Stimulated activated effector memory CD8-positive, alpha-beta T cell treated with anti-CD3 and anti-CD28 coated beads, Interleukin-12 subunit alpha, Interleukin-12 subunit beta, amount 100 ng/mL, for 72 hours (primary cell): ENCODE data around the gene MFSD6.

ENCODE experiments used
- ATAC-seq: fragments of 150-1000 bp; cut with Tn5 transposase; 2 replicates; pipeline ENCODE4 v1.10.0; 2021
- DNase-seq, 2 donors: peaks; one replicate each; pipeline ENCODE4 v3.0.0; 2021 to 2022; ENCODE audit warnings: low spot score in 2 of 2
- H3K27ac Mint-ChIP-seq: one replicate; pipeline ENCODE4 v1.8.0; 2022; ENCODE audit warnings: mild to moderate bottlenecking, mixed read lengths
- H3K36me3 Mint-ChIP-seq: one replicate; pipeline ENCODE4 v1.8.0; 2022; ENCODE audit warnings: mild to moderate bottlenecking, mixed read lengths
- H3K4me1 Mint-ChIP-seq: one replicate; pipeline ENCODE4 v1.8.0; 2022; ENCODE audit warnings: mixed read lengths
- H3K4me3 Mint-ChIP-seq: one replicate; pipeline ENCODE4 v1.8.0; 2022; ENCODE audit warnings: mild to moderate bottlenecking, mixed read lengths
- H3K9me3 Mint-ChIP-seq: one replicate; pipeline ENCODE4 v1.8.0; 2022; ENCODE audit warnings: mixed read lengths

Gene MFSD6

DNA sequence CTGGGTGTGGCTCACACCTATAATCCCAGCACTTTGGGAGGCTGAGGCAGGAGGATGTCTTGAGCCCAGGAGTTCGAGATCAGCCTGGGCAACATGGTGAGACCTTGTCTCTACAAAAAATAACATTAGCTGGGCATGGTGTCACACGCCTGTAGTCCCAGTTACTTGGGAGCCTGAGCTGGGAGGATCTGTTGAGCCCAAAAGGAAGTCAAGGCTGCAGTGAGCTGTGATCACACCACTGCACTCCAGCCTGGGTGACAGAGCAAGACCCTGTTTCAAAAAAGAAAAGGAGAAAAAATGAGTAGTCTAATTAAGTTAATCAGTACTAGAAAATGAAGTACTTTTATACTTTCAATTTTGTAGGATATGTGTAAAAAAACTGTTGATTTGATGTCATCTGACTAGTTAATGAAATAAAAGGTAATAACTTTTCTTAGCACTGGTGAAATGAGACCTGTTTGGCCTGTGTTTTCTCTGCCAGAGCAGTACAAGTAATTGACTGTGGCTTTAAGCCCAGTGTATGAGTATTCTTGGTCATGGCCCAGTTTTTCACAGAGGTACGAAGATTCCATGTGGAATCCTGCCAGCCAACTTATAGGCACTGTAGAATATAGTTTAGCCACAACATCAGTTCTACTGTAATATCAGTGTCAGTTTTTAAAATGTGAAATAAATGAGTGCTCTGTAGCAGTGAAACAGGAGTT lies 35.8 kb downstream of the MFSD6 start:
- ATAC-seq: no peak
- Mint-ChIP-seq H3K27ac (peak overlapping the region; percentile 56), H3K9me3 (no peaks in the 10 kb centered on the region), H3K4me1 (peaks cover 75% of the 10 kb centered on the region), H3K36me3 (peaks cover 17% of the 10 kb centered on the region), H3K4me3 (no peak overlapping the region)
- DNase-seq: no peak

DNA sequence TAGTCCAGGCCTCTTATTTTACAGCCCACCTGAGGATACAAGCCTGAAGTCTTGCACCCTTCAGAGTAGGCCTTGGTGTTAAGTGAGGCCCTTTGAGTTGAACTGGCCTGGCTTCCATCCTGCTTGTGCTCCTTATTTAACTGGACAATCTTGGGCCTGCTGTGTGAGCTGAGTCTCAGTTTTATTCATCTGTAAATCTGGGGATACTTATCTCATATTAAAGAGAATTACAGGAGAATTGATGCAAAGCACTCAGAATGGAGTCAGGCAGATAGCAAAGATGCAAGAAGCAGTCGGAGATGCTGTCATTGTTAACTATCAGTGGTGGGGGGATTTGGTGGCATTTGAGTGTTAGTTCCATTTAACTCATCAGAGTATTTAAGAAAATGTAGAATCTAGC lies 36.8 kb downstream of the MFSD6 start:
- DNase-seq: no peak
- ATAC-seq: no peak
- Mint-ChIP-seq H3K9me3 (no peaks in the 10 kb centered on the region), H3K4me3 (no peak overlapping the region), H3K27ac (peak overlapping the region; percentile 66), H3K4me1 (peaks cover 67% of the 10 kb centered on the region), H3K36me3 (peaks cover 13% of the 10 kb centered on the region)

DNA sequence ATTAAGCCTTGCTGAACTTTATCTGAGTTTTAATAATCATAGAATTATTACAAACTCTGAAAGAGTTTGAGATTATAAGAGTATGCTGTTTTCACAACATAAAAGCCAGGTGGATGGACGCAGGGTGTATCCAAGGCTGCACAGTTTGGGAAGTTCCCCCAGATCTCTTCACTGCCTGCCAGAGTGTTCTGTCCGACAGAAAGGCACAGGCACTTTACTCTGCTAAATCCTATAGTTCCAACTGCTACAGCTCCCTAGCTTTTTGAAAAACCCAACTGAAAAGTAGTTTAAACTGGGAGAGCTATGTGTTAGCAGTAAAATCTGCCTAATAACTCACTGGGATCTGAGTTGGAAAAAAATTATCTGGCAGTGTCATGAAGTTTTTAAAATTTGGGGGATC lies 38.0 kb downstream of the MFSD6 start:
- Mint-ChIP-seq H3K4me1 (peaks cover 65% of the 10 kb centered on the region), H3K27ac (no peak overlapping the region), H3K4me3 (no peak overlapping the region), H3K9me3 (no peaks in the 10 kb centered on the region), H3K36me3 (peaks cover 13% of the 10 kb centered on the region)
- DNase-seq (no peak), ATAC-seq (no peak)

DNA sequence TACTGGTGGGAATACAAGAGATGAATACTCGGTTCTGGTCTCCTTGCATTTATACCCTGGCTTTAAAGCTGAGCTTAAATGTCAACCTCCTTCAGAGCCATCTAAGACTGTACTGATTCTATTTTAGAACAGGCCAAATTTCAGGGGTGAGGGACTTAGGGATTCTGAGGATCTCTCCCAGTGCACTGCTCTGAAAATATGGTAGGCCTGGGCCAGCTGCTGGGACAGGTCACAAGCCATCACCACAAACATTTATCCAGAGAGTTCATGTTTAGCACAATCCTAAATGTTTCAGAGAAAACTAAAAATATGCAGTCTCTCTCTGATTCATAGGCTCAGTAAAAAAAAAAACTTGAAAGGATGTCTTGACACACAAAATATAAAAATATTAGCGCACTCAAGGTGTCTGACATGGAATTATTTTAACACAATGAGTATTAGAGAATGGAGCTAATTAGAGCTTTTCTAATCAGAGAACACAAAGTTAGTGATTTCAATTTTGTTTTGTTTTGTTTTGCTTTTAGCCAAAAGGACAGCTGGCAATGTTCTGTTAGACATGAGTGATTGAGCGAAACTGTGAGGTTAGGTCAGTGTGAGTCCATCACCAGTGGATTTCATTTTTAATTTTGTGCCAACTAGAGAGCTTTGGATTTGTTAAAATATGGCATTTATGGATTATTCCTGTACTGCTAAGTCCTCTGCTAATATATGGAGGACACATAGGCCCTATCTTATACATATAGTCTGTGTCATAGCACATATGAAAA lies 38.8 kb downstream of the MFSD6 start:
- H3K9me3 Mint-ChIP-seq: no peaks in the 10 kb centered on the region

DNA sequence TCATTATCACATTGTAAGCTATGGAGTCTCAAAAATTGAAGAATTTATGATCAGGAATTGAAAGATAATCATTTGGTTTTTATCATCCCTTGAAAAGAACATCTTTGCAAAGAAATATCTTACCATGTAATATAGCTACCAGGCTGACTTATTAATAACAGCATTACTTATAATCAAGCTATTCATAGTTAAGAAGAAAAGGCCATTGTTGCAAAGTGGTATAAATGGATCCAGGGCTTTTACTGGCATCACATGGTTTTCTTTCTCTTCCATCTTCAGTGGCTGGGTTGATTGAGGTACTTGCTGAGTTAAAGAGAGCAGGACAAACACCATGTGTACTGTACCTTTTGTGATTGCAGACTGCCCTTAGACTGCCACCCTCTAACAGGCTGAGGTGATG lies 39.6 kb downstream of the MFSD6 start:
- Mint-ChIP-seq H3K27ac (no peak overlapping the region), H3K9me3 (no peaks in the 10 kb centered on the region), H3K4me1 (peaks cover 65% of the 10 kb centered on the region), H3K36me3 (peaks cover 13% of the 10 kb centered on the region), H3K4me3 (no peak overlapping the region)
- no peak for DNase-seq
- ATAC-seq: no peak

More for the DNA sequence above, 38.8 kb downstream of the MFSD6 start:
- Mint-ChIP-seq H3K27ac (no peak overlapping the region), H3K36me3 (peaks cover 13% of the 10 kb centered on the region), H3K4me1 (peaks cover 65% of the 10 kb centered on the region), H3K4me3 (no peak overlapping the region)
- ATAC-seq (no peak), DNase-seq (no peak)

DNA sequence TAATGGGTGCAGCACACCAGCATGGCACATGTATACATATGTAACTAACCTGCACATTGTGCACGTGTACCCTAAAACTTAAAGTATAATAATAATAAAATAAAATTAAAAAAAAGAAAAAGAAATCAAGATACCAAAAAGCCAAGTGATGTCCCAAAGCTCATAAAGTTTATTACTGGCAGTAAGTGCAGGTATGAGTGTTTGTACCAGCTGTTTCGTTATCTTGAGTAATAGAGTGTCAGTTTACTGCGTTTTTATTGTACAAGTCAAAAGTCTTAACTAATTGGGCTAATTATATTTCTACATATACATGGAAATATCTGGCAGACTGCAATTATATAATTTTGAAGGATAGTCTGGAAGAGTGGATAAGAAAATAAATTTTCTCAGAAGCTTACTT lies 41.8 kb downstream of the MFSD6 start:
- H3K9me3 Mint-ChIP-seq: no peaks in the 10 kb centered on the region
- peaks cover 64% of the 10 kb centered on the region for H3K4me1 Mint-ChIP-seq
- ATAC-seq (no peak), DNase-seq (no peak)
- no peak overlapping the region for H3K27ac Mint-ChIP-seq
- H3K36me3 Mint-ChIP-seq: no peaks in the 10 kb centered on the region
- no peak overlapping the region for H3K4me3 Mint-ChIP-seq

DNA sequence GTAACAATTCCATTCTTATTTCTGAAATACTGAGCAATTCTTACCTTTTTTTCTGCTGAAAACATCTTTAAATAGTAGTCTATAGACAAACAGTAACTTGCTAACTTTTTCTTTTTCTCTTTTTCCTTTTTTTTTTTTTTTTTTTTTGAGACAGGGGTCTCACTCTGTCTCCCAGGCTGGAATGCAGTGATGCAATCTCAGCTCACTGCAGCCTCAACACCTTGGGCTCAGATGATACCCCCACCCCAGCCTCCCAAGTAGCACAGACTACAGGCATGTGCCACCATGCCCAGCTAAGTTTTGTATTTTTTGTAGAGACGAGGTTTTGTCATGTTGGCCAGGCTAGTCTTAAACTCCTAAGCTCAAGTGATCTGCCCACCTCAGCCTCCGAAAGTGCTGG lies 42.2 kb downstream of the MFSD6 start:
- no peak overlapping the region for H3K27ac Mint-ChIP-seq
- H3K4me3 Mint-ChIP-seq: no peak overlapping the region
- H3K9me3 Mint-ChIP-seq: no peaks in the 10 kb centered on the region
- H3K36me3 Mint-ChIP-seq: no peaks in the 10 kb centered on the region
- peaks cover 62% of the 10 kb centered on the region for H3K4me1 Mint-ChIP-seq
- no peak for ATAC-seq
- no peak for DNase-seq

DNA sequence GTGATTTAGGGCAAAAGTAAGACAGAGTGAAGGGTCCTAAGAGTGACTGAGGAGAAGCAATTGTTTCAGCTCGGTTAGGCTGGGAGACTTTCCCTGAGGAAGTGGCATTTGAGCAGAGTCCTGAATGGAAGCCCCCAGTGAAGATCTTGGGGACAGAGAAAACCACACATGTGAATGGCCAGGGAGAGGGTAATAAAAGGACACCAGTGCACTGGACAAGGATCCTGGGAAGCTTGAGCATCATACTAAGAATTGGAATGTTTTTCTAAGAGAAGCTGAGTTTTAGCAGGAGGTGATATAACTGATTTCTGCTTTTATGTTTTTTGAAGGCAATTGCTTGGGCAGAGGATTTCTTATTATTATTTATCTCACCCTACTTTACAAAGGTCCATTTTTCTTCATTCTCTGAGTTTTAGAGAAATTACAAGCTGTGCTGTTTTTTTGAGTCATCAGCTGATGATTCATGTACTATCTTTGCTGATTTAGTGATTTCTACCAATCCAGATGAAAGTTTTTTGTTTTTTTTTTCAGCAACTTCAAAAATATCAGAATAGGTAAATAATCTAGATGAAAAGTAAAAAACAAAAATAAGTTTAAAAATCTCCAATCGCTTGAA lies 43.5 kb downstream of the MFSD6 start:
- DNase-seq: no peak

DNA sequence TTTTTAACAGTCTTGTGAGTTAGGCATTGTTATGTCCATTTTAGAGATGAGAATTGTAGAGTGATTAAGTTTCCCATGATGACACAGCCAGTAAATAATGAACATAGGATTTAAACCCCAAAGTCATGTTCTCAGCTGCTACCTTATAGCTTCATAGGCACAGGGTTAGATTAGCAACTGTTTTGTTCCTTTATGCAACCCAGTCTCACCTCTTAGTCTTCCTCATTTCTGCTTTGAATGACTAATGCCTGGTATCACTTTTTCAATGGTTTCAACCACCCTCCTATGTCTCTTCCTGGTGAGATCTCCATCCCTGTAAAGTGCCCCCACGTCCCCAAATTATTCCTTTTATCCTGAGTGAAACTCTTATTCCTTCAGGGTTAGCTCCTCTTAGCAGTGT lies 44.3 kb downstream of the MFSD6 start:
- peaks cover 59% of the 10 kb centered on the region for H3K4me1 Mint-ChIP-seq
- no peak overlapping the region for H3K27ac Mint-ChIP-seq
- H3K4me3 Mint-ChIP-seq: no peak overlapping the region
- H3K36me3 Mint-ChIP-seq: peaks cover 16% of the 10 kb centered on the region
- H3K9me3 Mint-ChIP-seq: no peaks in the 10 kb centered on the region
- ATAC-seq (peak; percentile 80), DNase-seq (no peak)

More for the DNA sequence above, 43.5 kb downstream of the MFSD6 start:
- Mint-ChIP-seq H3K9me3 (no peaks in the 10 kb centered on the region), H3K4me1 (peaks cover 58% of the 10 kb centered on the region), H3K4me3 (no peak overlapping the region), H3K36me3 (peaks cover 9% of the 10 kb centered on the region), H3K27ac (no peak overlapping the region)
- peak; percentile 55 for ATAC-seq

DNA sequence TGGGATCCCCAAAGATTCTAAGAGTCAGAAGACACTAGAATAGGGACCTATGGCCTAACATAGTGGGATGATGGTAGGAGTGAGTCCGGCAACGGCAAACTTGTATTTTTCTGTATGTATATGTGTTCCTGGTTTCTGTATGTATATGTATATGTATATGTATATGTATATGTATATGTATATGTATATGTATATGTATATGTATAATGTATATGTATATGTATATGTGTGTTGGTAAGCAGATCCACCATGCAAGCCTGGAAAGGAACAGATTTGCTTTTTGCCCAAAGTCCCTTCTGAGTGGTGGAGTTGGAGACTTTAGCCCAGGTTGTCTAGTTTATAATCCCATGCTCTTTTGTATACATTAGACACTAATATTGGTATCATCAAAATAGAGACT lies 46.6 kb downstream of the MFSD6 start:
- peaks cover 69% of the 10 kb centered on the region for H3K4me1 Mint-ChIP-seq
- H3K4me3 Mint-ChIP-seq: no peak overlapping the region
- no peak for ATAC-seq

DNA sequence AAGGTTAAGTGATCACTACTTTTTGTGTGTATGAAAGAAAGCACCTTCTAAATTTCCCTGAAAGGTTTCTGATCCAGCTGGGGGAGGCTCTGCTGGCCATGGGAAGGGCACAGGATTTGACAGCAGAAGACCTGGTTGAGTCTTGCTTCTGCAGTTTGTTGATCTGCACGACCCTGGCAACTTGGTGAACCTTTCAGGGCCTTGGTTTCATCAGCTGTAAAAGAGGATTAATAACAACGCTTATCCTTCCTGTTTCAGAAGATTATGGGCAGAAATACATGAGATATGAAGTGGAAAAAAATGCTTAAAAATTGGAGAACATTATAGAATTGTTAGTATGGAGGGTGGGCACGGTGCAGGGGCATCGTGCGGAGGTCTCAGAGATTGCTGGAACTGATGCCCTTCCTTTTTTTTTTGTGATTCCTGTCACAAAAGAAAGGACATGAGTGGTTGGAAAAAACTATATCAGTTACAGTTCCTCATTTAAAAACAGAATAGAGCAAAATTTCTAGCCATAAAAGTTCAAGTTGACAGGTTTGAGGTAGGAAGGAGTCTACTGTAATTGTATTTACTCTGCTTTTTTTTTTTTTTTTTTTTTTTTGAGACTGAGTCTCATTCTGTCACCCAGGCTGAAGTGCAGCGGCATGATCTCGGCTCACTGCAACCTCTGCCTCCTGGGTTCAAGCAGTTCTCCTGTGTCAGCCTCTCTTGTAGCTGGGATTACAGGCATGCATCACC lies 47.4 kb downstream of the MFSD6 start:
- Mint-ChIP-seq H3K9me3 (no peaks in the 10 kb centered on the region), H3K27ac (no peak overlapping the region), H3K4me1 (peaks cover 73% of the 10 kb centered on the region), H3K36me3 (peaks cover 25% of the 10 kb centered on the region), H3K4me3 (no peak overlapping the region)
- ATAC-seq (no peak), DNase-seq (no peak)

More for the DNA sequence above, 46.6 kb downstream of the MFSD6 start:
- no peak for DNase-seq
- Mint-ChIP-seq H3K36me3 (peaks cover 25% of the 10 kb centered on the region), H3K27ac (no peak overlapping the region), H3K9me3 (no peaks in the 10 kb centered on the region)

DNA sequence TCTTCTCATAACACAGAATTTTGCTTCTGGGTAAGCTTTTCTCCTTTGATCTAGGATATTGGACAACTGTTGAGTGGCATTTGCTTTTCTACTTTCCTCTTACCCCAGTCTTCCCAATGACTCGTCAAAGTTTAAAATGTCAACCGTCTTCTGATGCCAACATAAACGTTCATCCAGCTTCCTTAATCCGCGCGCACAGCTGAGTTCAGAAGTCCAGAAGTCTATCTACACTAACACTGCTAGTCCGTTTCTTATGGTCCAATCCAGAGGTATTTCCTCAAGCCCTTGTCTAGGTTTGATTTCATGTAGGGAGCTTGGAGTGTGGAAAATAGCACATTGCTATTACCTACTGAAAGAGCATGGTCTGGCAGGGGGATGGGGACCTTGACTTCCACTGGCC lies 48.7 kb downstream of the MFSD6 start:
- no peak overlapping the region for H3K4me3 Mint-ChIP-seq
- DNase-seq: no peak
- no peak for ATAC-seq
- H3K9me3 Mint-ChIP-seq: no peaks in the 10 kb centered on the region
- peaks cover 25% of the 10 kb centered on the region for H3K36me3 Mint-ChIP-seq
- H3K27ac Mint-ChIP-seq: no peak overlapping the region
- H3K4me1 Mint-ChIP-seq: peaks cover 63% of the 10 kb centered on the region

DNA sequence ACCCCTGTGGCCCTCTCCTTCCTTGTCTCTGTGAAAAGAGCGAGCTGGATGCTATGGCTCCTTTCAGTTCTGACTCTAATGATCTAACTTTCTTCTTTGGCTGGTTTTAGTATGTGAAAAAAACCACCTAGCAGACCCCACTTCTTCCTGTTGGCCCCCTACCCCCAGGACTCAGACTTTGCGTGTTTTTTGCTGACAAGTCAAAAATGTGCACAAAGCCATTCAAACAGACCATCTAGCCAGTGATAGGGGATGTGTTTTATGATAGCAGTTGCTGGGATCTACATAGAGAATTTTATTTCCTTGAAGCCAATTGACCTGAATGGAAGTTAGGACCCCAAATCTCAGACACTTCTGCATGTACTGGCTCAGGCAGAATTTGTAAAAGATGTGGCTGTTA lies 49.1 kb downstream of the MFSD6 start:
- Mint-ChIP-seq H3K4me1 (peaks cover 61% of the 10 kb centered on the region), H3K36me3 (peaks cover 25% of the 10 kb centered on the region), H3K4me3 (no peak overlapping the region), H3K27ac (no peak overlapping the region), H3K9me3 (no peaks in the 10 kb centered on the region)
- DNase-seq (no peak), ATAC-seq (no peak)

DNA sequence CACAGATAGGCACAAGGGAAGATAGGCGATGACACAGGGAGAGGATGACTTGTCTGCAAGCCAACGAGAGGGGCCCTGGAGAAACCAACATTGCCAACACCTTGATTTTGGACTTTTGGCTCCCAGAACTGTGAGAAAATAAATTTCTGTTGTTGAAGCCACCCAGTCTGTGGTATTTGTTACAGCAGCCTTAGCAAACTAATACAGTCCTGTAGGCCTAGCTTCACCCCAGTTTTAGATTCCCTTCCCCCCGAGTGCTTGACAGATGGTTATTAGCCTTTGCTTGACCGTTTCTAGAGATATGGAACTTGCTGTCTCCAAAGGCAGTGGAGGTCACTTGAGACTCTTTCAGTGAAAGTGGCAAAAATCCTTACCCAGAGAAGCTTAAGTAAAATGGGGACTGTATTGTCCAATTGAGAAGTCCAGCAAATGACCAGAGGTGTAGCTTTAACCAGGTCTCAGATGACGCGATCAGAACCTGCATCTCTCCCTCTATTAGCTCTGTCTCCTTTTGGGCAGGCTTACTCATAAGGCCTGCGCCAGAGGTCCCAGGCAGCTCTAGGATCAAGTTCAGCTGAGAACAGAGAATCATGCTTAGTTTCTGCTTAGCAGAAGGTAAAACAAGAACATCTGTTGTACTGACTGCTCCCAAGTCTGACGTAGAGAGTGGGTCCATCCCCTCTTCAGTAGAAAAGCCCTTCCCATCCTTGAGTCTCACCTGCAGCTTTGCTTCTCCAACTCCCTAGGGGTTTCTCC lies 50.4 kb downstream of the MFSD6 start:
- Mint-ChIP-seq H3K4me1 (peaks cover 57% of the 10 kb centered on the region), H3K4me3 (no peak overlapping the region), H3K9me3 (no peaks in the 10 kb centered on the region), H3K27ac (no peak overlapping the region), H3K36me3 (peaks cover 25% of the 10 kb centered on the region)
- ATAC-seq: no peak
- DNase-seq: no peak

DNA sequence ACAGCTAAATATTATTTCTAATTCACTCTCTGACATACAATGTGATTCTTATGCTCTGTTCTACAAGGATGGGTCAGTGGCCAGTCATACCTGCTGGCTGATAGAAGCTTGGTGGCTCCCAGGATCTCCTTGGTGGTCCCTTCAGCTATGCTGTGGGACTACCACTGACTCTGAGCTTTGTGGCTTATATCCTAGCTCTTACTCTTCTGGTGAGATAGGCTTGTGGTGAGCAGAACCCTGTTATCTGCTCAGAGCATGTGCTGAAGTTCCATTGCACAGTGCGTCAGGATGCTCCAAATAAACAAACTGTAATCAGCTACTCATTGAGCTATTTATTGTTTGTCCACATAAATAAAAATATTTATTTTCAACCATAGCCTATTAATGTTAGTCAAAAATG lies 51.7 kb downstream of the MFSD6 start:
- Mint-ChIP-seq H3K4me3 (no peak overlapping the region), H3K36me3 (peaks cover 25% of the 10 kb centered on the region), H3K27ac (no peak overlapping the region), H3K9me3 (no peaks in the 10 kb centered on the region), H3K4me1 (peaks cover 58% of the 10 kb centered on the region)
- ATAC-seq (no peak), DNase-seq (no peak)
